CD14-positive monocyte (primary cell): ENCODE results near the gene FBXO8. TPM values are rescaled to one million over a fixed set of nuclear protein-coding genes. Genes with fewer than 3 reads are reported as not detected.

Source experiments
- DNase-seq, 3 donors: peaks; one replicate each; pipeline ENCODE4 v3.0.0-alpha.2; 2011 to 2022
- H2AFZ ChIP-seq: 2 replicates; pipeline ENCODE4 v1.6.0; 2012; ENCODE audit warnings: mild to moderate bottlenecking, low read depth, low read length, inconsistent platforms; ENCODE audit not compliant: insufficient read depth, poor library complexity, severe bottlenecking
- H3K27ac ChIP-seq, 2 donors: 1 replicate in 1 of 2; 2 replicates in 1 of 2; pipeline ENCODE4 v1.5.1; 2012 to 2013; ENCODE audit warnings: low read length in 2 of 2, control low read depth in 1 of 2, inconsistent platforms in 1 of 2, low read depth in 1 of 2, mild to moderate bottlenecking in 1 of 2
- H3K27me3 ChIP-seq, 2 donors: one replicate each; pipeline versions ENCODE4 v1.6.0 to v1.6.1; 2011 to 2013; ENCODE audit warnings: low read length in 2 of 2; ENCODE audit not compliant: control insufficient read depth in 2 of 2, insufficient read depth in 2 of 2
- H3K36me3 ChIP-seq, 2 donors: replicated peaks in 1 of 2; 1 replicate in 1 of 2; 2 replicates in 1 of 2; pipeline versions ENCODE4 v1.5.1 to v1.6.1; 2012 to 2013; ENCODE audit warnings: low read length in 2 of 2, control low read depth in 1 of 2, inconsistent platforms in 1 of 2, mild to moderate bottlenecking in 1 of 2; ENCODE audit not compliant: insufficient read depth in 2 of 2, control insufficient read depth in 1 of 2
- H3K4me1 ChIP-seq, 2 donors: 1 replicate in 1 of 2; 2 replicates in 1 of 2; pipeline versions ENCODE4 v1.5.1 to v1.6.1; 2012 to 2013; ENCODE audit warnings: low read length in 2 of 2, control low read depth in 1 of 2, inconsistent platforms in 1 of 2, mild to moderate bottlenecking in 1 of 2, moderate library complexity in 1 of 2; ENCODE audit not compliant: insufficient read depth in 2 of 2, control insufficient read depth in 1 of 2
- H3K4me2 ChIP-seq: replicated peaks from 2 replicates; pipeline ENCODE3; 2012; ENCODE audit warnings: low read length, moderate library complexity, mild to moderate bottlenecking; ENCODE audit not compliant: poor library complexity, severe bottlenecking; ENCODE audit errors: extremely low read depth
- H3K4me3 ChIP-seq, 3 experiments: fragments of 200-600 bp in 1 of 3; sonication (generic) in 1 of 3; replicated peaks in 1 of 3; 1 replicate in 2 of 3; 2 replicates in 1 of 3; pipeline ENCODE4 v1.5.1; 2011 to 2013; ENCODE audit warnings: low read length in 3 of 3, mild to moderate bottlenecking in 3 of 3, control low read depth in 2 of 3, low read depth in 2 of 3, inconsistent platforms in 1 of 3, moderate library complexity in 1 of 3
- H3K79me2 ChIP-seq: 2 replicates; pipeline ENCODE4 v1.6.0; 2012; ENCODE audit warnings: mild to moderate bottlenecking, control low read depth, inconsistent platforms, low read length, moderate library complexity; ENCODE audit not compliant: insufficient read depth
- H3K9ac ChIP-seq: 2 replicates; pipeline ENCODE4 v1.6.0; 2017; ENCODE audit warnings: low read length, mild to moderate bottlenecking; ENCODE audit not compliant: insufficient read depth, poor library complexity, severe bottlenecking
- H3K9me3 ChIP-seq, 2 donors: replicated peaks in 1 of 2; 1 replicate in 1 of 2; 2 replicates in 1 of 2; pipeline versions ENCODE4 v1.5.1 to v1.6.1; 2012 to 2013; ENCODE audit warnings: low read length in 2 of 2, control low read depth in 1 of 2; ENCODE audit not compliant: control insufficient read depth in 1 of 2, insufficient read depth in 1 of 2
- H4K20me1 ChIP-seq: 2 replicates; pipeline ENCODE4 v1.6.0; 2012; ENCODE audit warnings: mild to moderate bottlenecking, low read length, control low read depth, moderate library complexity; ENCODE audit not compliant: insufficient read depth
- H3K27ac Mint-ChIP-seq, 7 donors: one replicate each; pipeline ENCODE4 v1.8.0; 2020; ENCODE audit warnings: mild to moderate bottlenecking in 7 of 7, mixed read lengths in 7 of 7, moderate library complexity in 6 of 7, inconsistent platforms in 2 of 7
- H3K27me3 Mint-ChIP-seq, 3 donors: one replicate each; pipeline ENCODE4 v1.8.0; 2021 to 2022; ENCODE audit warnings: low read depth in 3 of 3, mild to moderate bottlenecking in 3 of 3, mixed read lengths in 3 of 3, moderate library complexity in 3 of 3, inconsistent platforms in 1 of 3
- H3K36me3 Mint-ChIP-seq, 2 donors: one replicate each; pipeline ENCODE4 v1.8.0; 2020; ENCODE audit warnings: mixed read lengths in 2 of 2, inconsistent platforms in 1 of 2, mild to moderate bottlenecking in 1 of 2
- H3K4me1 Mint-ChIP-seq: one replicate; pipeline ENCODE4 v1.8.0; 2020; ENCODE audit warnings: mild to moderate bottlenecking, mixed read lengths
- H3K4me3 Mint-ChIP-seq, 2 donors: one replicate each; pipeline ENCODE4 v1.8.0; 2020; ENCODE audit warnings: mild to moderate bottlenecking in 2 of 2, mixed read lengths in 2 of 2, moderate library complexity in 1 of 2
- H3K9me3 Mint-ChIP-seq, 7 donors: one replicate each; pipeline ENCODE4 v1.8.0; 2020 to 2022; ENCODE audit warnings: mixed read lengths in 7 of 7, mild to moderate bottlenecking in 6 of 7, moderate library complexity in 6 of 7, inconsistent platforms in 2 of 7
- CTCF ChIP-seq: fragments of 200-600 bp; IDR thresholded peaks from one replicate; pipeline ENCODE4 v1.8.0; 2022; ENCODE audit warnings: antibody characterized with exemption, mild to moderate bottlenecking
- whole genome bisulfite sequencing: methylation state at CpG from one replicate; pipeline ENCODE4 v1.1.5; 2013; ENCODE audit warnings: missing lambda C conversion rate; ENCODE audit not compliant: insufficient coverage; 5-methylcytosine and 5-hydroxymethylcytosine counted together
- intact Hi-C, 2 donors: fragments of 100-400 bp; cut with micrococcal nuclease; formaldehyde crosslinking; loops; one replicate each; pipeline versions ENCODE4 v1.15.0 to v1.15.1; 2023
- polyA plus RNA-seq, 3 donors: library from polyadenylated mRNA; depleted of rRNA in 1 of 3; unstranded in 2 of 3; stranded (reverse) in 1 of 3; fragments of 300-500 nt in 2 of 3; fragments of >200 nt in 1 of 3; fragmentation: Illumina TruSeq in 2 of 3; gene quantifications; 1 replicate in 2 of 3; 2 replicates in 1 of 3; pipeline ENCODE4 v1.2.3, GENCODE V29; 2012 to 2021

FBXO8 gene
- polyA plus RNA-seq, 3 donors: 3.9 to 6.5 (median 5.4) TPM

GRCh38 chr4:174324725-174325124 is 41.3 kb upstream of the FBXO8 start:
- Histone ChIP-seq H4K20me1 (no peaks in the 10 kb centered on the region), H3K4me2 (no peak overlapping the region), H3K36me3 (peaks cover 0 to 2% of the 10 kb centered on the region in 2 donors), H3K4me3 (no peak overlapping the region), H2AFZ (no peak overlapping the region), H3K4me1 (no peaks in the 10 kb centered on the region), H3K9ac (no peak overlapping the region), H3K27me3 (no peaks in the 10 kb centered on the region), H3K27ac (no peak overlapping the region), H3K9me3 (no peaks in the 10 kb centered on the region), H3K79me2 (no peaks in the 10 kb centered on the region)
- no peak overlapping the region for H3K27ac Mint-ChIP-seq
- no CpG with 5 or more reads among the region's 2 CpGs for WGBS
- no peaks in the 10 kb centered on the region for H3K9me3 Mint-ChIP-seq
- H3K4me1 Mint-ChIP-seq: no peaks in the 10 kb centered on the region
- H3K27me3 Mint-ChIP-seq: peaks cover 0 to 2% (median 0%) of the 10 kb centered on the region in 3 donors
- DNase-seq: no peak
- intact Hi-C loops: no loop called here
- no peak overlapping the region for H3K4me3 Mint-ChIP-seq
- no peak for TF ChIP-seq CTCF
- H3K36me3 Mint-ChIP-seq: peaks cover 3 to 5% of the 10 kb centered on the region in 2 donors

GRCh38 chr4:174324236-174324635 is 40.8 kb upstream of the FBXO8 start:
- no peaks in the 10 kb centered on the region for H3K4me1 ChIP-seq
- Mint-ChIP-seq H3K27ac (no peak overlapping the region), H3K4me3 (no peak overlapping the region), H3K27me3 (peaks cover 0 to 2% (median 0%) of the 10 kb centered on the region in 3 donors), H3K36me3 (peaks cover 4 to 5% of the 10 kb centered on the region in 2 donors), H3K9me3 (no peaks in the 10 kb centered on the region), H3K4me1 (no peaks in the 10 kb centered on the region)
- no peak overlapping the region for H3K9ac ChIP-seq
- WGBS: no CpG with 5 or more reads among the region's 1 CpG
- no peak overlapping the region for H3K4me2 ChIP-seq
- no peaks in the 10 kb centered on the region for H3K27me3 ChIP-seq
- H3K9me3 ChIP-seq: no peaks in the 10 kb centered on the region
- H4K20me1 ChIP-seq: no peaks in the 10 kb centered on the region
- no peak for DNase-seq
- intact Hi-C loops: no loop called here
- no peak overlapping the region for H3K27ac ChIP-seq
- peaks cover 0 to 2% of the 10 kb centered on the region in 2 donors for H3K36me3 ChIP-seq
- no peaks in the 10 kb centered on the region for H3K79me2 ChIP-seq
- no peak for TF ChIP-seq CTCF
- H3K4me3 ChIP-seq: no peak overlapping the region
- H2AFZ ChIP-seq: no peak overlapping the region
